Epithelial cell of esophagus (primary cell): Measurements from ENCODE around the gene DLEC1.

Source experiments
- DNase-seq: peaks from one replicate; pipeline ENCODE4 v3.0.0; 2010; ENCODE audit warnings: low read depth
- H3K4me3 ChIP-seq: 2 replicates; pipeline ENCODE4 v1.5.1; 2011; ENCODE audit warnings: mild to moderate bottlenecking, low read length, control low read depth
- CTCF ChIP-seq: IDR thresholded peaks from 2 replicates; pipeline ENCODE4 v1.5.1; 2011; ENCODE audit warnings: low read depth, mild to moderate bottlenecking, low read length, control low read depth, inconsistent platforms; ENCODE audit not compliant: insufficient read depth; ENCODE audit errors: missing control alignments

Gene DLEC1

GRCh38 chr3:38002291-38002876 lies 36.6 kb upstream of the DLEC1 start:
- DNase-seq: no peak
- no peak overlapping the region for H3K4me3 ChIP-seq
- no peak for TF ChIP-seq CTCF

GRCh38 chr3:38002940-38003339 lies 36.1 kb upstream of the DLEC1 start:
- TF ChIP-seq CTCF: no peak
- H3K4me3 ChIP-seq: no peak overlapping the region
- no peak for DNase-seq

- DNase-seq: peak; percentile 50
- peak; percentile 92 for TF ChIP-seq CTCF
- no peak overlapping the region for H3K4me3 ChIP-seq
Measured at GRCh38 chr3:38003371-38003816, 35.6 kb upstream of the DLEC1 start.

- H3K4me3 ChIP-seq: no peak overlapping the region
- TF ChIP-seq CTCF: no peak
- no peak for DNase-seq
Measured at GRCh38 chr3:38003817-38004414, 35.1 kb upstream of the DLEC1 start.

GRCh38 chr3:38004415-38005075 lies 34.5 kb upstream of the DLEC1 start:
- peak; percentile 80 for DNase-seq
- TF ChIP-seq CTCF: peak; percentile 89
- no peak overlapping the region for H3K4me3 ChIP-seq

- H3K4me3 ChIP-seq: no peak overlapping the region
- no peak for TF ChIP-seq CTCF
- DNase-seq: no peak
Measured at GRCh38 chr3:38005076-38006020, 33.7 kb upstream of the DLEC1 start.
